ENCODE measurements around the gene SLC2A4RG. TPM values are rescaled to one million over a fixed set of nuclear protein-coding genes. Genes with fewer than 3 reads are reported as not detected.

Gene SLC2A4RG
- total and polyA plus RNA-seq, 2 donors (not counting 3 experiments of a cell fraction or from before 2014, with no cell fraction given): 41.7 to 69.4 TPM

GRCh38 chr20:63696306-63696627 lies 43.3 kb upstream of the SLC2A4RG start:
- H2AFZ ChIP-seq (ENCODE audit: low read depth, low read length): no peak overlapping the region
- no peaks in the 10 kb centered on the region for H3K9me3 ChIP-seq (replicated peaks; ENCODE audit: control insufficient read depth, insufficient read depth, low read length)
- no TSS peak for BruUV-seq (replicated peaks)
- no peaks in the 10 kb centered on the region for H4K20me1 ChIP-seq (replicated peaks; ENCODE audit: control insufficient read depth, extremely low read depth, insufficient read depth, low read length)
- ChIA-PET POLR2A (interaction anchor here (0.6 kb wide), 1 partner anchor 11 kb away, joined by 3 read pairs; no protein-coding TSS in a partner anchor), CTCF (interaction anchor here (0.6 to 1.9 kb wide), 6 partner anchors 10 to 159 kb away, joined by 3 to 7 read pairs (median 4); partner anchors contain the start of gene PTK6)
- H3K27me3 ChIP-seq (ENCODE audit: control insufficient read depth in 2 of 2, insufficient read depth in 2 of 2, low read length in 2 of 2): no peaks in the 10 kb centered on the region
- H3K4me3 ChIP-seq (replicated peaks in 1 of 3; ENCODE audit: insufficient read depth in 1 of 3, low read depth in 1 of 3, low read length in 3 of 3): peak overlapping the region in 1 of 3 experiments; percentile 34
- intact Hi-C loops (cut with micrococcal nuclease): loop anchor here (5.0 kb wide), 1 partner anchor 41 kb away; the partner anchor contains the start of genes LIME1 and SLC2A4RG
- H3K9ac ChIP-seq (replicated peaks; ENCODE audit: extremely low read depth, insufficient read depth, low read length): no peak overlapping the region
- TF ChIP-seq JUN (IDR thresholded peaks at IDR 0.05; ENCODE audit: borderline replicate concordance, insufficient read depth, insufficient read length, low read depth): no peak
- H3K79me2 ChIP-seq (ENCODE audit: control insufficient read depth, insufficient read depth, low read length): no peaks in the 10 kb centered on the region
- no peaks in the 10 kb centered on the region for H3K9me1 ChIP-seq (replicated peaks; ENCODE audit: control insufficient read depth, extremely low read depth, insufficient read depth, low read length)
- peaks cover 35% of the 10 kb centered on the region for H3K4me1 ChIP-seq (ENCODE audit: control insufficient read depth, extremely low read depth, insufficient read depth, low read length)
- DNase-seq (ENCODE audit: low read depth, low spot score): no peak
- no peak overlapping the region for H3K4me2 ChIP-seq (ENCODE audit: insufficient read depth, low read length)
- no peaks in the 10 kb centered on the region for H3K36me3 ChIP-seq (ENCODE audit: control insufficient read depth in 2 of 2, extremely low read depth in 1 of 2, insufficient read depth in 2 of 2, low read length in 2 of 2)
- H3K27ac ChIP-seq (ENCODE audit: insufficient read depth, low read depth, low read length): no peak overlapping the region
- dilution Hi-C loops (cut with MboI; ENCODE audit: extremely low pct_ligation_motif_present, low sequenced_read_pairs): no loop called here
- FAIRE-seq: peak; percentile 21

GRCh38 chr20:63696628-63697356 lies 42.8 kb upstream of the SLC2A4RG start, which contains the start of gene TNFRSF6B:
TNFRSF6B (plus strand) TSS chr20:63696652; CDS start chr20:63696768, 116 bp downstream.
- FAIRE-seq (peak; percentile 49), DNase-seq (ENCODE audit: low read depth, low spot score) (peak; percentile 45)
- H4K20me1 ChIP-seq (replicated peaks; ENCODE audit: control insufficient read depth, extremely low read depth, insufficient read depth, low read length): no peaks in the 10 kb centered on the region
- H3K9me1 ChIP-seq (replicated peaks; ENCODE audit: control insufficient read depth, extremely low read depth, insufficient read depth, low read length): no peaks in the 10 kb centered on the region
- H3K36me3 ChIP-seq (ENCODE audit: control insufficient read depth in 2 of 2, extremely low read depth in 1 of 2, insufficient read depth in 2 of 2, low read length in 2 of 2): no peaks in the 10 kb centered on the region
- H3K27me3 ChIP-seq (ENCODE audit: control insufficient read depth in 2 of 2, insufficient read depth in 2 of 2, low read length in 2 of 2): no peaks in the 10 kb centered on the region
- H3K4me1 ChIP-seq (ENCODE audit: control insufficient read depth, extremely low read depth, insufficient read depth, low read length): peaks cover 35% of the 10 kb centered on the region
- no peak within 1 kb of the TSS for H3K4me2 ChIP-seq (ENCODE audit: insufficient read depth, low read length)
- BruUV-seq (replicated peaks): no TSS peak
- intact Hi-C loops (cut with micrococcal nuclease): loop anchor here (5.0 kb wide), 1 partner anchor 41 kb away; the partner anchor contains the start of genes LIME1 and SLC2A4RG
- peak within 1 kb of the TSS in 2 of 3 experiments; percentile 5 to 34 for H3K4me3 ChIP-seq (replicated peaks in 1 of 3; ENCODE audit: insufficient read depth in 1 of 3, low read depth in 1 of 3, low read length in 3 of 3)
- TF ChIP-seq EZH2 (IDR thresholded peaks at IDR 0.05; ENCODE audit: borderline replicate concordance, low read depth, low read length, severe bottlenecking) (no peak), POLR2AphosphoS5 (IDR thresholded peaks at IDR 0.05; ENCODE audit: insufficient read depth, low read depth, low read length) (peak; percentile 88), CTCF (IDR thresholded peaks at IDR 0.05; ENCODE audit: extremely low read depth in 1 of 2, insufficient read depth in 1 of 2, low read depth in 1 of 2, low read length in 2 of 2) (no peak), POLR2A (IDR thresholded peaks at IDR 0.05; ENCODE audit: low read depth, low read length) (peak; percentile 80)
- H3K79me2 ChIP-seq (ENCODE audit: control insufficient read depth, insufficient read depth, low read length): no peaks in the 10 kb centered on the region
- no peaks in the 10 kb centered on the region for H3K9me3 ChIP-seq (replicated peaks; ENCODE audit: control insufficient read depth, insufficient read depth, low read length)
- ChIA-PET CTCF (interaction anchor here (0.7 to 3.0 kb wide), 6 partner anchors 9 to 159 kb away, joined by 3 to 19 read pairs (median 5); partner anchors contain the start of genes ARFRP1, PTK6 and ZGPAT), POLR2A (interaction anchor here (0.6 kb wide), 1 partner anchor 10 kb away, joined by 3 read pairs; no protein-coding TSS in a partner anchor)
- dilution Hi-C loops (cut with MboI; ENCODE audit: extremely low pct_ligation_motif_present, low sequenced_read_pairs): no loop called here
- no peak within 1 kb of the TSS for H2AFZ ChIP-seq (ENCODE audit: low read depth, low read length)
- H3K9ac ChIP-seq (replicated peaks; ENCODE audit: extremely low read depth, insufficient read depth, low read length): no peak within 1 kb of the TSS
- H3K27ac ChIP-seq (ENCODE audit: insufficient read depth, low read depth, low read length): no peak within 1 kb of the TSS
